H1 (cell line): ENCODE results near the gene CACNA1A. TPM values are rescaled to one million over a fixed set of nuclear protein-coding genes. Genes with fewer than 3 reads are reported as not detected.
A peak's percentile ranks its signal among the peaks of the same experiment; 100 is the strongest.

Experiments
- CTCF ChIA-PET: fragments of 300-600 bp; sonication (Branson Sonifier 250); formaldehyde crosslinking; loops from one replicate; lab custom pipeline; 2021; ENCODE audit not compliant: partially characterized antibody; lab: Charles Lee
- POLR2A ChIA-PET: fragments of 300-600 bp; sonication (Branson Sonifier 250); formaldehyde crosslinking; loops from one replicate; lab custom pipeline; 2021; ENCODE audit warnings: inconsistent platforms; ENCODE audit not compliant: partially characterized antibody; lab: Charles Lee
- DNase-seq, 2 experiments: peaks; one replicate each; pipeline versions ENCODE4 v3.0.0 to v3.0.0-alpha.2; 2010 to 2022; ENCODE audit warnings: low spot score in 2 of 2, low read depth in 1 of 2, mixed read lengths in 1 of 2
- FAIRE-seq: peaks from 2 replicates; lab custom pipeline; 2011; peaks lifted over from hg19 to GRCh38; lab: Jason Lieb, UNC
- H2AFZ ChIP-seq: 2 replicates; pipeline ENCODE4 v1.8.1; 2012; ENCODE audit warnings: low read length, inconsistent platforms
- H2AK5ac ChIP-seq: 2 replicates; pipeline ENCODE4 v1.6.1; 2013; ENCODE audit warnings: low read depth, low read length
- H2BK120ac ChIP-seq: replicated peaks from 2 replicates; pipeline ENCODE3; 2013; ENCODE audit warnings: low read depth, low read length, inconsistent platforms
- H2BK12ac ChIP-seq: 2 replicates; pipeline ENCODE4 v1.6.1; 2013; ENCODE audit warnings: low read depth, low read length
- H2BK15ac ChIP-seq: 2 replicates; pipeline ENCODE4 v1.6.1; 2013; ENCODE audit warnings: low read length
- H2BK20ac ChIP-seq: 2 replicates; pipeline ENCODE4 v1.6.1; 2013; ENCODE audit warnings: low read length
- H2BK5ac ChIP-seq: 2 replicates; pipeline ENCODE4 v1.6.1; 2013; ENCODE audit warnings: low read depth, low read length
- H3K14ac ChIP-seq: 2 replicates; pipeline ENCODE4 v1.6.1; 2013; ENCODE audit warnings: inconsistent platforms; ENCODE audit not compliant: insufficient read length
- H3K18ac ChIP-seq: 2 replicates; pipeline ENCODE4 v1.6.1; 2013; ENCODE audit warnings: low read length; ENCODE audit errors: extremely low read depth
- H3K23ac ChIP-seq: 2 replicates; pipeline ENCODE4 v1.6.1; 2013; ENCODE audit warnings: inconsistent platforms; ENCODE audit not compliant: insufficient read length
- H3K23me2 ChIP-seq: 2 replicates; pipeline ENCODE4 v1.6.1; 2013; ENCODE audit warnings: low read depth, low read length
- H3K27ac ChIP-seq: 2 replicates; pipeline ENCODE4 v1.6.1; 2011; ENCODE audit warnings: low read depth, low read length, inconsistent platforms
- H3K27me3 ChIP-seq, 4 experiments: replicated peaks in 1 of 4; 1 replicate in 1 of 4; 2 replicates in 3 of 4; pipeline versions ENCODE4 v1.6.1 to v1.8.1; 2011 to 2013; ENCODE audit warnings: low read length in 3 of 4, mild to moderate bottlenecking in 3 of 4, inconsistent platforms in 2 of 4, mixed read lengths in 2 of 4, moderate library complexity in 1 of 4; ENCODE audit not compliant: control insufficient read depth in 3 of 4, insufficient read depth in 3 of 4; ENCODE audit errors: extremely low read depth in 1 of 4
- H3K36me3 ChIP-seq, 4 experiments: 2 replicates each; pipeline versions ENCODE4 v1.6.1 to v1.8.1; 2011 to 2013; ENCODE audit warnings: mild to moderate bottlenecking in 4 of 4, low read length in 3 of 4, moderate library complexity in 2 of 4, control low read depth in 1 of 4, inconsistent platforms in 1 of 4; ENCODE audit not compliant: insufficient read depth in 4 of 4, control insufficient read depth in 2 of 4
- H3K4ac ChIP-seq: replicated peaks from 2 replicates; pipeline ENCODE3; 2013; ENCODE audit warnings: low read length, low read depth, mixed read lengths, inconsistent platforms; ENCODE audit not compliant: insufficient read length
- H3K4me1 ChIP-seq, 4 experiments: replicated peaks in 1 of 4; 1 replicate in 1 of 4; 2 replicates in 3 of 4; pipeline versions ENCODE4 v1.6.1 to v1.8.1; 2011 to 2013; ENCODE audit warnings: low read length in 3 of 4, inconsistent platforms in 2 of 4, mixed read lengths in 1 of 4; ENCODE audit not compliant: insufficient read depth in 4 of 4, control insufficient read depth in 3 of 4
- H3K4me2 ChIP-seq, 2 experiments: 2 replicates each; pipeline versions ENCODE4 v1.6.1 to v1.8.1; 2011 to 2013; ENCODE audit warnings: low read depth in 2 of 2, low read length in 2 of 2, control low read depth in 1 of 2, inconsistent platforms in 1 of 2, mild to moderate bottlenecking in 1 of 2; ENCODE audit not compliant: insufficient read depth in 1 of 2
- H3K4me3 ChIP-seq, 4 experiments: fragments of 200-600, 300-600 bp in 1 of 4; sonication (generic), shearing (Covaris generic), sonication (Bioruptor Twin) in 1 of 4; 2 replicates each; pipeline versions ENCODE4 v1.5.1 to v1.8.1; 2011 to 2016; ENCODE audit warnings: low read length in 4 of 4, low read depth in 3 of 4, control low read depth in 2 of 4, inconsistent platforms in 2 of 4, mild to moderate bottlenecking in 2 of 4, mixed read lengths in 1 of 4, moderate library complexity in 1 of 4; ENCODE audit not compliant: insufficient read depth in 2 of 4; ENCODE audit errors: extremely low read depth in 1 of 4
- H3K56ac ChIP-seq: replicated peaks from 2 replicates; pipeline ENCODE3; 2013; ENCODE audit warnings: low read depth, mild to moderate bottlenecking, mixed read lengths, low read length, inconsistent platforms; ENCODE audit not compliant: insufficient read length
- H3K79me1 ChIP-seq: 2 replicates; pipeline ENCODE4 v1.6.1; 2013; ENCODE audit warnings: low read depth, low read length, control low read depth
- H3K79me2 ChIP-seq, 2 experiments: 2 replicates each; pipeline versions ENCODE4 v1.6.1 to v1.8.1; 2012 to 2013; ENCODE audit warnings: low read length in 2 of 2, mild to moderate bottlenecking in 2 of 2, inconsistent platforms in 1 of 2; ENCODE audit not compliant: insufficient read depth in 2 of 2, control insufficient read depth in 1 of 2
- H3K9ac ChIP-seq, 4 experiments: replicated peaks in 1 of 4; 1 replicate in 1 of 4; 2 replicates in 3 of 4; pipeline versions ENCODE4 v1.6.1 to v1.8.1; 2011 to 2013; ENCODE audit warnings: low read depth in 3 of 4, low read length in 3 of 4, control low read depth in 2 of 4, mild to moderate bottlenecking in 2 of 4, moderate library complexity in 2 of 4, inconsistent platforms in 1 of 4; ENCODE audit errors: extremely low read depth in 1 of 4
- H3K9me3 ChIP-seq, 2 experiments: 2 replicates each; pipeline versions ENCODE4 v1.6.1 to v1.8.1; 2012 to 2013; ENCODE audit warnings: mild to moderate bottlenecking in 2 of 2, moderate library complexity in 2 of 2, control low read depth in 1 of 2, inconsistent platforms in 1 of 2, low read depth in 1 of 2, low read length in 1 of 2, mixed read lengths in 1 of 2; ENCODE audit not compliant: insufficient read depth in 2 of 2
- H4K20me1 ChIP-seq, 2 experiments: replicated peaks in 1 of 2; 2 replicates each; pipeline versions ENCODE3 to v1.8.1; 2011 to 2013; ENCODE audit warnings: inconsistent platforms in 2 of 2, low read length in 2 of 2, mild to moderate bottlenecking in 1 of 2; ENCODE audit not compliant: insufficient read depth in 2 of 2, control insufficient read depth in 1 of 2
- H4K5ac ChIP-seq: 2 replicates; pipeline ENCODE4 v1.6.1; 2013; ENCODE audit warnings: low read length, low read depth, mixed read lengths, inconsistent platforms; ENCODE audit not compliant: insufficient read length
- H4K8ac ChIP-seq: 2 replicates; pipeline ENCODE4 v1.8.0; 2013; ENCODE audit warnings: mild to moderate bottlenecking, moderate library complexity, low read length, inconsistent platforms; ENCODE audit not compliant: insufficient read depth; ENCODE audit errors: extremely low read depth
- H4K91ac ChIP-seq: replicated peaks from 2 replicates; pipeline ENCODE3; 2013; ENCODE audit warnings: low read length, mixed read lengths, inconsistent platforms; ENCODE audit not compliant: insufficient read length
- BACH1 ChIP-seq: IDR thresholded peaks from 2 replicates; pipeline ENCODE4 v1.6.1; 2012; ENCODE audit warnings: low read length, improper control_type of control experiment
- KDM1A ChIP-seq: fragments of 200-600, 300-600 bp; sonication (generic); IDR thresholded peaks from 2 replicates; pipeline ENCODE4 v1.7.1; 2016; ENCODE audit warnings: mild to moderate bottlenecking, low read length, borderline replicate concordance
- MAFK ChIP-seq: IDR thresholded peaks from 2 replicates; pipeline ENCODE4 v1.6.1; 2012; ENCODE audit warnings: low read depth, mild to moderate bottlenecking, improper control_type of control experiment, low read length
- PHF8 ChIP-seq: fragments of 200-600 bp; sonication (generic); conservative IDR thresholded peaks from 2 replicates; pipeline ENCODE4 v1.7.1; 2012; ENCODE audit warnings: low read depth, mild to moderate bottlenecking, inconsistent platforms, low read length, moderate library complexity
- POLR2A ChIP-seq, 2 experiments: IDR thresholded peaks; 1 replicate in 1 of 2; 2 replicates in 1 of 2; pipeline ENCODE4 v1.6.1; 2011; ENCODE audit warnings: low read depth in 2 of 2, low read length in 2 of 2, mild to moderate bottlenecking in 2 of 2; ENCODE audit errors: control extremely low read depth in 1 of 2
- SIRT6 ChIP-seq: IDR thresholded peaks from one replicate; pipeline ENCODE4 v1.7.1; 2012; ENCODE audit warnings: low read length, inconsistent platforms
- SP2 ChIP-seq: IDR thresholded peaks from 2 replicates; pipeline ENCODE4 v1.6.1; 2012; ENCODE audit warnings: mild to moderate bottlenecking, low read length, inconsistent platforms
- TEAD4 ChIP-seq: IDR thresholded peaks from 2 replicates; pipeline ENCODE4 v1.6.1; 2012; ENCODE audit warnings: low read depth, low read length, inconsistent platforms, mixed read lengths
- WGBS, 2 experiments: shearing (Covaris generic) in 1 of 2; methylation state at CpG; one replicate each; pipeline versions ENCODE4 v1.1.6 to v1.1.7; 2013 to 2015; ENCODE audit warnings: low lambda C conversion rate in 2 of 2, mixed read lengths in 2 of 2, inconsistent platforms in 1 of 2, low coverage in 1 of 2, missing lambda C conversion rate in 1 of 2; ENCODE audit not compliant: insufficient replicate concordance in 2 of 2, insufficient coverage in 1 of 2, insufficient read length in 1 of 2; ENCODE audit errors: extremely low coverage in 1 of 2, missing lambda C conversion rate in 1 of 2; 5-methylcytosine and 5-hydroxymethylcytosine counted together
- polyA plus RNA-seq, 7 experiments: library from polyadenylated mRNA; depleted of rRNA in 3 of 7; stranded (reverse) in 5 of 7; unstranded in 2 of 7; fragments of >200 nt in 5 of 7; fragments of 200-250 nt in 2 of 7; gene quantifications; 1 replicate in 5 of 7; 2 replicates in 1 of 7; 4 replicates in 1 of 7; pipeline versions ENCODE4 v1.2.1 to v1.2.3, GENCODE V29; 2011 to 2013; ENCODE audit warnings: missing spikeins in 2 of 7, mixed read lengths in 2 of 7
- total RNA-seq: library from RNA; stranded (reverse); fragmentation: NEBNext Ultra II Directional; extraction: Animal tissue kit (Norgen Biotek cat#: 25700); gene quantifications from 2 replicates; pipeline ENCODE4 v1.2.1, GENCODE V29; 2021
- TF ChIP-seq, protein P1 (sequence below): IDR thresholded peaks from 2 replicates; pipeline ENCODE4 v1.6.1; 2012; ENCODE audit warnings: low read length, inconsistent platforms

The CACNA1A gene
- total and polyA plus RNA-seq, 2 of the 8 experiments (the other 6 are each of a cell fraction or from before 2014, with no cell fraction given): 10.7 to 25.3 TPM

DNA sequence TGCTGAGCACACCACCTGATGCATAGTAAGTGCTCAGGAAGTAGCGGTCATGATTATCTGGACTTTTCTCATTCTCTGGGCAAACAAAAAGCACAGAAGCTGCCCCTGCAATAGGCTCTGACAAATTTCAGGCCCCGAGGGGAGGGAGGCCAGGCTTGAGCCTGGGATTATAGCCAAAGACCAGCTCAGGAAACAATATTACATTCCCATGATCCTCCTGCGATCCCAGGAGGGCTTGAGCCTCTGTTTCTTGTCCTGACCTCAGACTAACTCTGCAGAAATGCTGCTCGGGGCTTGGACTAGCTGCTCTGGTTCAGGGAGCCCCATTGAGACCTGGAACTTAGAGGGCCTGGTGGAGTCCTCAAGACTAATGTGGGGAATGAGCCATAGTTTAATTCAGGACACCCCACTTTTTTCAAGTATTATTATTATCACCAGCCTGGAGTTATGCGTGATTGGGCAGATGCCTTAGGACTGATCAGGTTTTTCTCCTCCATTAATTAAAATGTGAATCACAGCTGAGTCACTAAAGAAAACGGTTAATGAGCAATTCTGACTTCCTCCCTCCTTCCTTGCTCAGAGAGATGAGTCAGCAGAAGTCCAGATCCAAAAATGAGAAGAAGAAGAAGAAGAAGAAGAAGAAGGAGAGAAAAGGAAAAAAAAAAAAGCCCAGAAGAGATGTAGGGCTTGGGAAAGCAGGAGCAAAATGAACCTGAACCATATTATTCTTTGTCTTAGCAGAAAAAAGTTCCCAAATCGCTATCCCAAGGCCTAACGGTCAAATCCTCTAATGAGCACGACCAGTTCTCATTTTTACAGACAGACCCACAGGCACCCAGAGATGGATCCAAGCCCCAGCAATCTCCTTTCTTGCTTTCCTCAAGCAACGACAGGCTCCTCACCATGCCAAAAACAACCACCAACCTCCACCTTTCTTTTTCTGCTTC is 107.2 kb downstream of the CACNA1A start:
- Histone ChIP-seq H3K14ac (no peak overlapping the region), H3K4me3 (no peak overlapping the region), H2BK15ac (no peak overlapping the region), H3K36me3 (no peaks in the 10 kb centered on the region), H4K8ac (no peak overlapping the region), H3K27ac (no peak overlapping the region), H3K23me2 (no peaks in the 10 kb centered on the region), H4K91ac (no peak overlapping the region), H3K9ac (no peak overlapping the region), H3K4me1 (peaks cover 0 to 3% (median 1%) of the 10 kb centered on the region in 4 experiments; a peak in 2 of 7 replicates), H2BK120ac (no peak overlapping the region), H3K79me1 (no peaks in the 10 kb centered on the region), H4K20me1 (no peaks in the 10 kb centered on the region), H3K27me3 (no peaks in the 10 kb centered on the region; a peak in 1 of 7 replicates), H2BK20ac (no peak overlapping the region), H3K4me2 (no peak overlapping the region), H2BK5ac (0 out of 2 replicates have a peak overlapping the region, but pooled peaks have one; percentile 22), H3K18ac (no peak overlapping the region), H3K56ac (no peak overlapping the region), H3K79me2 (no peaks in the 10 kb centered on the region), H4K5ac (no peak overlapping the region), H2AFZ (no peak overlapping the region), H2BK12ac (no peak overlapping the region), H3K23ac (no peak overlapping the region), H2AK5ac (no peak overlapping the region), H3K9me3 (no peaks in the 10 kb centered on the region), H3K4ac (no peak overlapping the region)
- WGBS, 2 experiments: 81% methylated on average over 10 of the region's 10 CpGs; no CpG with 5 or more reads in 1 of the 2 experiments
- ChIA-PET CTCF (interaction anchor here (0.6 to 1.6 kb wide), 7 partner anchors 10 to 122 kb away, joined by 3 to 5 read pairs (median 3); no protein-coding TSS in a partner anchor), POLR2A (interaction anchor here (0.7 kb wide), 1 partner anchor 12 kb away, joined by 3 read pairs; no protein-coding TSS in a partner anchor)
- DNase-seq (no peak), FAIRE-seq (no peak)
- TF ChIP-seq SIRT6 (no peak), TEAD4 (no peak), MAFK (peak; percentile 32; the same call in 1 of the 2 replicates), SP2 (no peak), POLR2A (IDR thresholded peaks at IDR 0.05; ENCODE audit: control extremely low read depth in 1 of 2, low read depth in 2 of 2, low read length in 2 of 2) (no peak), KDM1A (no peak), BACH1 (0 out of 2 replicates have a peak, but pooled peaks have one; percentile 21), PHF8 (no peak)
- TF ChIP-seq, protein P1, sequence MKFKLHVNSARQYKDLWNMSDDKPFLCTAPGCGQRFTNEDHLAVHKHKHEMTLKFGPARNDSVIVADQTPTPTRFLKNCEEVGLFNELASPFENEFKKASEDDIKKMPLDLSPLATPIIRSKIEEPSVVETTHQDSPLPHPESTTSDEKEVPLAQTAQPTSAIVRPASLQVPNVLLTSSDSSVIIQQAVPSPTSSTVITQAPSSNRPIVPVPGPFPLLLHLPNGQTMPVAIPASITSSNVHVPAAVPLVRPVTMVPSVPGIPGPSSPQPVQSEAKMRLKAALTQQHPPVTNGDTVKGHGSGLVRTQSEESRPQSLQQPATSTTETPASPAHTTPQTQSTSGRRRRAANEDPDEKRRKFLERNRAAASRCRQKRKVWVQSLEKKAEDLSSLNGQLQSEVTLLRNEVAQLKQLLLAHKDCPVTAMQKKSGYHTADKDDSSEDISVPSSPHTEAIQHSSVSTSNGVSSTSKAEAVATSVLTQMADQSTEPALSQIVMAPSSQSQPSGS: no peak
